ENCODE results near the gene LDLRAD3. TPM values are rescaled to one million over a fixed set of nuclear protein-coding genes. Genes with fewer than 3 reads are reported as not detected.

Gene LDLRAD3
- total and polyA plus RNA-seq, 5 donors = 1.8 to 7.0 (median 3.5) TPM

GRCh38 chr11:36141956-36142355 is 198.1 kb downstream of the LDLRAD3 start:
- Histone ChIP-seq H3K4me3 (ENCODE audit: low read length) (no peak overlapping the region), H3K27ac (ENCODE audit: low read length) (no peak overlapping the region), H3K9me3 (ENCODE audit: control insufficient read depth, low read length) (no peaks in the 10 kb centered on the region), H3K4me1 (ENCODE audit: control insufficient read depth, insufficient read depth, low read length) (no peaks in the 10 kb centered on the region), H3K27me3 (ENCODE audit: control insufficient read depth, insufficient read depth) (no peaks in the 10 kb centered on the region)
- ATAC-seq = peak in 1 of 2 donors; percentile 16
- intact Hi-C loops (cut with DNase I) = no loop called here
- WGBS = 88% methylated on average over 2 of the region's 2 CpGs
- no peak for DNase-seq

GRCh38 chr11:36142439-36142838 is 198.6 kb downstream of the LDLRAD3 start:
- WGBS = 75% methylated on average over 8 of the region's 8 CpGs
- H3K4me1 ChIP-seq (ENCODE audit: control insufficient read depth, insufficient read depth, low read length) = no peaks in the 10 kb centered on the region
- intact Hi-C loops (cut with DNase I) = no loop called here
- no peak for ATAC-seq
- no peak overlapping the region for H3K27ac ChIP-seq (ENCODE audit: low read length)
- DNase-seq = no peak
- H3K9me3 ChIP-seq (ENCODE audit: control insufficient read depth, low read length) = no peaks in the 10 kb centered on the region
- H3K27me3 ChIP-seq (ENCODE audit: control insufficient read depth, insufficient read depth) = no peaks in the 10 kb centered on the region
- H3K4me3 ChIP-seq (ENCODE audit: low read length) = no peak overlapping the region

GRCh38 chr11:36142879-36143278 is 199.0 kb downstream of the LDLRAD3 start:
- 95% methylated on average over 6 of the region's 6 CpGs for WGBS
- no peak for ATAC-seq
- intact Hi-C loops (cut with DNase I) = no loop called here

GRCh38 chr11:36146437-36146836 is 202.6 kb downstream of the LDLRAD3 start:
- no peaks in the 10 kb centered on the region for H3K27me3 ChIP-seq (ENCODE audit: control insufficient read depth, insufficient read depth)
- 94% methylated on average over 5 of the region's 5 CpGs for WGBS
- no peak overlapping the region for H3K27ac ChIP-seq (ENCODE audit: low read length)

More at GRCh38 chr11:36142879-36143278, 199.0 kb downstream of the LDLRAD3 start:
- Histone ChIP-seq H3K4me1 (ENCODE audit: control insufficient read depth, insufficient read depth, low read length) (no peaks in the 10 kb centered on the region), H3K27me3 (ENCODE audit: control insufficient read depth, insufficient read depth) (no peaks in the 10 kb centered on the region), H3K27ac (ENCODE audit: low read length) (no peak overlapping the region), H3K9me3 (ENCODE audit: control insufficient read depth, low read length) (no peaks in the 10 kb centered on the region), H3K4me3 (ENCODE audit: low read length) (no peak overlapping the region)
- DNase-seq = no peak

GRCh38 chr11:36147491-36147890 is 203.6 kb downstream of the LDLRAD3 start:
- H3K4me3 ChIP-seq (ENCODE audit: low read length) = no peak overlapping the region
- no peaks in the 10 kb centered on the region for H3K4me1 ChIP-seq (ENCODE audit: control insufficient read depth, insufficient read depth, low read length)
- intact Hi-C loops (cut with DNase I) = no loop called here
- 40% methylated on average over 1 of the region's 1 CpG for WGBS
- DNase-seq (no peak), ATAC-seq (no peak)
- H3K27me3 ChIP-seq (ENCODE audit: control insufficient read depth, insufficient read depth) = no peaks in the 10 kb centered on the region
- H3K27ac ChIP-seq (ENCODE audit: low read length) = no peak overlapping the region
- no peaks in the 10 kb centered on the region for H3K9me3 ChIP-seq (ENCODE audit: control insufficient read depth, low read length)

More at GRCh38 chr11:36146437-36146836, 202.6 kb downstream of the LDLRAD3 start:
- intact Hi-C loops (cut with DNase I) = no loop called here
- DNase-seq = no peak
- ATAC-seq = no peak
- H3K9me3 ChIP-seq (ENCODE audit: control insufficient read depth, low read length) = no peaks in the 10 kb centered on the region
- H3K4me3 ChIP-seq (ENCODE audit: low read length) = no peak overlapping the region
- H3K4me1 ChIP-seq (ENCODE audit: control insufficient read depth, insufficient read depth, low read length) = no peaks in the 10 kb centered on the region

- no peak for ATAC-seq
- 96% methylated on average over 3 of the region's 3 CpGs for WGBS
- no peaks in the 10 kb centered on the region for H3K4me1 ChIP-seq (ENCODE audit: control insufficient read depth, insufficient read depth, low read length)
These were observed 204.8 kb downstream of the LDLRAD3 start for GRCh38 chr11:36148701-36149100.

GRCh38 chr11:36149538-36150242 is 205.8 kb downstream of the LDLRAD3 start:
- Histone ChIP-seq H3K27ac (ENCODE audit: low read length) (no peak overlapping the region), H3K4me1 (ENCODE audit: control insufficient read depth, insufficient read depth, low read length) (no peaks in the 10 kb centered on the region), H3K27me3 (ENCODE audit: control insufficient read depth, insufficient read depth) (no peaks in the 10 kb centered on the region), H3K4me3 (ENCODE audit: low read length) (no peak overlapping the region), H3K9me3 (ENCODE audit: control insufficient read depth, low read length) (no peaks in the 10 kb centered on the region)
- peak in 1 of 3 donors; percentile 26 for DNase-seq
- peak; percentile 77 to 94 for ATAC-seq
- intact Hi-C loops (cut with DNase I) = no loop called here
- 60% methylated on average over 8 of the region's 8 CpGs for WGBS

More at GRCh38 chr11:36148701-36149100, 204.8 kb downstream of the LDLRAD3 start:
- Histone ChIP-seq H3K27ac (ENCODE audit: low read length) (no peak overlapping the region), H3K4me3 (ENCODE audit: low read length) (no peak overlapping the region), H3K27me3 (ENCODE audit: control insufficient read depth, insufficient read depth) (no peaks in the 10 kb centered on the region), H3K9me3 (ENCODE audit: control insufficient read depth, low read length) (no peaks in the 10 kb centered on the region)
- intact Hi-C loops (cut with DNase I) = no loop called here
- no peak for DNase-seq

GRCh38 chr11:36150986-36151385 is 207.1 kb downstream of the LDLRAD3 start:
- H3K27me3 ChIP-seq (ENCODE audit: control insufficient read depth, insufficient read depth) = no peaks in the 10 kb centered on the region
- DNase-seq (no peak), ATAC-seq (no peak)
- WGBS = 93% methylated on average over 4 of the region's 4 CpGs
- no peak overlapping the region for H3K4me3 ChIP-seq (ENCODE audit: low read length)
- no peaks in the 10 kb centered on the region for H3K4me1 ChIP-seq (ENCODE audit: control insufficient read depth, insufficient read depth, low read length)
- no peak overlapping the region for H3K27ac ChIP-seq (ENCODE audit: low read length)
- intact Hi-C loops (cut with DNase I) = no loop called here
- no peaks in the 10 kb centered on the region for H3K9me3 ChIP-seq (ENCODE audit: control insufficient read depth, low read length)

GRCh38 chr11:36151933-36152580 is 208.2 kb downstream of the LDLRAD3 start:
- Histone ChIP-seq H3K9me3 (ENCODE audit: control insufficient read depth, low read length) (no peaks in the 10 kb centered on the region), H3K27ac (ENCODE audit: low read length) (no peak overlapping the region), H3K4me1 (ENCODE audit: control insufficient read depth, insufficient read depth, low read length) (no peaks in the 10 kb centered on the region), H3K4me3 (ENCODE audit: low read length) (no peak overlapping the region), H3K27me3 (ENCODE audit: control insufficient read depth, insufficient read depth) (no peaks in the 10 kb centered on the region)
- ATAC-seq (no peak), DNase-seq (no peak)
- intact Hi-C loops (cut with DNase I) = no loop called here
- 88% methylated on average over 7 of the region's 7 CpGs for WGBS

- no peaks in the 10 kb centered on the region for H3K9me3 ChIP-seq (ENCODE audit: control insufficient read depth, low read length)
- H3K27me3 ChIP-seq (ENCODE audit: control insufficient read depth, insufficient read depth) = no peaks in the 10 kb centered on the region
- no peak overlapping the region for H3K27ac ChIP-seq (ENCODE audit: low read length)
- ATAC-seq = no peak
- intact Hi-C loops (cut with DNase I) = no loop called here
- WGBS = 95% methylated on average over 2 of the region's 2 CpGs
- no peak for DNase-seq
- no peak overlapping the region for H3K4me3 ChIP-seq (ENCODE audit: low read length)
- peaks cover 2% of the 10 kb centered on the region for H3K4me1 ChIP-seq (ENCODE audit: control insufficient read depth, insufficient read depth, low read length)
These were observed 209.7 kb downstream of the LDLRAD3 start for GRCh38 chr11:36153551-36153950.

- Histone ChIP-seq H3K27ac (ENCODE audit: low read length) (no peak overlapping the region), H3K27me3 (ENCODE audit: control insufficient read depth, insufficient read depth) (no peaks in the 10 kb centered on the region), H3K4me1 (ENCODE audit: control insufficient read depth, insufficient read depth, low read length) (peaks cover 2% of the 10 kb centered on the region), H3K9me3 (ENCODE audit: control insufficient read depth, low read length) (no peaks in the 10 kb centered on the region), H3K4me3 (ENCODE audit: low read length) (no peak overlapping the region)
- DNase-seq (no peak), ATAC-seq (no peak)
- 64% methylated on average over 8 of the region's 8 CpGs for WGBS
- intact Hi-C loops (cut with DNase I) = no loop called here
These were observed 211.3 kb downstream of the LDLRAD3 start for GRCh38 chr11:36155124-36155561.

Data from right cardiac atrium (tissue), 5 donors.